ENCODE data around the gene GPRASP3. TPM values are rescaled to one million over a fixed set of nuclear protein-coding genes. Genes with fewer than 3 reads are reported as not detected.
"Not testable (repeated sequence)": the region's sequence is repeated elsewhere in the genome, so short reads cannot be mapped to it uniquely, and the experiment has no call there.

Gene GPRASP3
- total RNA-seq, 1 donor: 5.3 TPM

DNA sequence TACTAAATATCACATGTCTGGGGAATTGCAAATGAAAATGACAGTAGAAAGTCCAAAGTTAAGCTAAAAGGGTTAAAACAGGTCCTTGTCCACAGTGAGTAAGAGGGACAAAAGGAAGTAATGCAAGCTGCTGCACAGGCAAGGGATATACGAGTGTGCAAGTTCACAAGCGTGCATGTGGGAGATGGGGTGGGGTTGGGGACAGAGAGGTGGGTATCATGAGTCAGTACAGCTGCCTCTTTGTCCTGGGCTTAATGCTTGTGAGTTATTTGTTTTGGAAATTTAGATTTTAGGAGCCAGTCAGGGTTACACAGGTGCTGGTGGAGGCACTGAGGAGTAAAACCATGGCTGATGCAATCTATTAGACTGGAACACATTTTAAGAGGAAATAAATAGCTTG is 11.6 kb upstream of the GPRASP3 start:
- H3K4me3 ChIP-seq (ENCODE audit: low read depth, low read length): no peak overlapping the region
- TF ChIP-seq, protein P1, sequence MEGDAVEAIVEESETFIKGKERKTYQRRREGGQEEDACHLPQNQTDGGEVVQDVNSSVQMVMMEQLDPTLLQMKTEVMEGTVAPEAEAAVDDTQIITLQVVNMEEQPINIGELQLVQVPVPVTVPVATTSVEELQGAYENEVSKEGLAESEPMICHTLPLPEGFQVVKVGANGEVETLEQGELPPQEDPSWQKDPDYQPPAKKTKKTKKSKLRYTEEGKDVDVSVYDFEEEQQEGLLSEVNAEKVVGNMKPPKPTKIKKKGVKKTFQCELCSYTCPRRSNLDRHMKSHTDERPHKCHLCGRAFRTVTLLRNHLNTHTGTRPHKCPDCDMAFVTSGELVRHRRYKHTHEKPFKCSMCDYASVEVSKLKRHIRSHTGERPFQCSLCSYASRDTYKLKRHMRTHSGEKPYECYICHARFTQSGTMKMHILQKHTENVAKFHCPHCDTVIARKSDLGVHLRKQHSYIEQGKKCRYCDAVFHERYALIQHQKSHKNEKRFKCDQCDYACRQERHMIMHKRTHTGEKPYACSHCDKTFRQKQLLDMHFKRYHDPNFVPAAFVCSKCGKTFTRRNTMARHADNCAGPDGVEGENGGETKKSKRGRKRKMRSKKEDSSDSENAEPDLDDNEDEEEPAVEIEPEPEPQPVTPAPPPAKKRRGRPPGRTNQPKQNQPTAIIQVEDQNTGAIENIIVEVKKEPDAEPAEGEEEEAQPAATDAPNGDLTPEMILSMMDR (IDR thresholded peaks at IDR 0.05; ENCODE audit: insufficient read depth, low read length): no peak
- DNase-seq (ENCODE audit: low read depth): no peak

DNA sequence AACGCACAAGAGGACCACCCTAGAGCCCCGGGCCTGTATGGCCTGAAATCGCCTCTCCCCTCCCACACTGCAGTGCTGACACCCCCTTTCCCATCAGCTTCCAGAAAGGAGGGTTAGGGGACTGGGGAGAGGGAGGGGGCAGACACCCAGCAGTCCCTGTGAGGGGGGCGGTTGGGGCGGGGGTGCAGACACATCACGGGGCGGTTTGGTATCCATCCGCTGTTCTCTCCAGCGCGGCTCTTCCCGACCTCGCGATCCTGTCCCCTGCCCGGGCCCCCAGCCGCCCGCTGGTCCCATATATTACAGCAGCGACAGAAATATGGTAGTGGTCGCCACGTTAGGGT is 8.7 kb upstream of the GPRASP3 start:
- TF ChIP-seq, protein P1 (IDR thresholded peaks at IDR 0.05; ENCODE audit: insufficient read depth, low read length): no peak
- no peak for DNase-seq (ENCODE audit: low read depth)
- peak overlapping the region; percentile 71 for H3K4me3 ChIP-seq (ENCODE audit: low read depth, low read length)

DNA sequence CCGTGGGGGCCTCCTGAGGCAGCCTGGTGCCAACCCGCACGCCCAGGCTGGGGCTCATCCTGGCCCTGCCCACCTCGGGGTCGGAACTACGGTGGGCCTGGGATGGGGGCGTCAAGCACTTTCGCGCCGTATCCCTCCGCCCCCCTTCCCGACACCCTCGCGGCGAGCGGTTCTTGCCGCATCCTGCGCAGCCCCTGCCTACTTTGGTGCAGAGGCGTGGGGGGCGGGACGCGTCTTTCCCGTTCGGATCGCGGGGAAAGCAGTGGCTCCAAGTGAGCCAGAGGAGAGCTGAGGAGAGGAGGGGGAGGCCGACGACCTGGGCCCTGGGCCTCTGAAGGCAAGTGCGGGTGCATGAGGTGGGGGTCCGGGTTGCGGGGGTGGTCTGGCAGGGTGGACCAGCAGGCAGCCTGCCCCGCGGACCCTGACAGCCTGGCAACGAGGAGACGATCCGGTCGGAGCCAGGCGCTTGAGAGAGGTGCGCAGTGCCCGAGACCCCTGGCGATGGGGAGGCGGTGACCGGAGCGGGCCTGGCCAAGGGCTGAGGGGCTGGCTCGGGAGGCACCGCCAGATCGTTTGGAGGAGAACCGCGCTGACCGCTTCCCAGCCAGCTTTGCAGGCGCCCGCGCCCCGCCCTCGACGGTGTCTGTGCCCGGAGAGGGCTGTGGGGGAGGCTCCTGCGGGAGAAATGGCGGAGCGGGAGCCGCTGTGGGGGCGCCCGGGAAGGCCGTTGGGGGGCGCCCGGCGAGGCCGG is 8.2 kb upstream of the GPRASP3 start, which contains the start of gene GPRASP2:
GPRASP2 (plus strand) TSS at position 233 of the 751 bp plus-strand sequence. CDS start 2,422 bp downstream, outside the sequence.
- peak; percentile 17 for DNase-seq (ENCODE audit: low read depth)
- TF ChIP-seq, protein P1 (IDR thresholded peaks at IDR 0.05; ENCODE audit: insufficient read depth, low read length): no peak

DNA sequence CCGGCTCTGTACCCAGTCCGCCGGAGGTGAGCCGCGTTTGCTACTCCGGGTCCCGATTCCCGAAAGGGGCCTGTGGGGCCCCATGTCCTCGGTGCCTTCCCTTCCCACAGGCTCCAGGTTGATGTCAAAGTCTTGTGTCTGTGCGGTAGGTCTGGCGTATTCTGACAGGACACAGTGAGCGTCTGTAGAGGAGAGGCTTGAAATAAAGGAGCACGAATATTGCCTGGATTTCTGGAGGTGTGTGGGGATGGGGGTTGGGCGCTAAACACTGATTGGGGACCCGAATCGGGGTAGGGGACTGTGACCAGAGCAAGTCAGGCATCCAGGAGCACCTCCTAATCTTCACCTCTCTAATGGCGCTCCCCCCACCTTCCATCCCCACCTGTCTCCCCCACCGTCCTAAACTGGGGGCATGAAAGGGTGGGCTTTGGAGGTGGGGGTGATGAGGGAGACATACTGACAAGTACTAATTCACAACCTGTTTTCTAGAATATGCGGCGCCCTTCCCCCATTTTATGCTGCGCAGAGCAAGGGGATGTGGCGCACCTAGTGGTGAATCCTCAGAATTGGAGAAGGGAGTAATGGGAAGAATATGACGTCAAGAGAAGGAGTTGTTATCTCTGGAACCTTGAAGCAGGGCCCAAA is 7.4 kb upstream of the GPRASP3 start:
- H3K4me3 ChIP-seq (ENCODE audit: low read depth, low read length): peak overlapping the region; percentile 71
- DNase-seq (ENCODE audit: low read depth): peak; percentile 72
- TF ChIP-seq, protein P1 (IDR thresholded peaks at IDR 0.05; ENCODE audit: insufficient read depth, low read length): peak; percentile 61

More for the DNA sequence above, 8.2 kb upstream of the GPRASP3 start, which contains the start of gene GPRASP2:
- peak within 1 kb of the TSS; percentile 71 for H3K4me3 ChIP-seq (ENCODE audit: low read depth, low read length)

DNA sequence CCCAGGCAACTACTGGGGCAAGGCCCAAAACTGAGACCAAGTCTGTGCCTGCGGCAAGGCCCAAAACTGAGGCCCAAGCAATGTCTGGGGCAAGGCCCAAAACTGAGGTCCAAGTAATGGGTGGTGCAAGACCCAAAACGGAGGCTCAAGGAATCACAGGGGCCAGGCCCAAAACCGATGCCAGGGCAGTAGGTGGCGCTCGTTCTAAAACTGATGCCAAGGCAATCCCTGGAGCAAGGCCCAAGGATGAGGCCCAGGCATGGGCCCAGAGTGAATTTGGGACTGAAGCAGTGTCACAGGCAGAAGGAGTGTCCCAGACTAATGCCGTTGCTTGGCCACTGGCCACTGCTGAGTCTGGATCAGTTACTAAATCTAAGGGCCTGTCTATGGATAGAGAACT is 5.5 kb upstream of the GPRASP3 start:
- H3K4me3 ChIP-seq (ENCODE audit: low read depth, low read length): no peak overlapping the region
- TF ChIP-seq, protein P1 (IDR thresholded peaks at IDR 0.05; ENCODE audit: insufficient read depth, low read length): peak; percentile 8
- DNase-seq (ENCODE audit: low read depth): no peak

DNA sequence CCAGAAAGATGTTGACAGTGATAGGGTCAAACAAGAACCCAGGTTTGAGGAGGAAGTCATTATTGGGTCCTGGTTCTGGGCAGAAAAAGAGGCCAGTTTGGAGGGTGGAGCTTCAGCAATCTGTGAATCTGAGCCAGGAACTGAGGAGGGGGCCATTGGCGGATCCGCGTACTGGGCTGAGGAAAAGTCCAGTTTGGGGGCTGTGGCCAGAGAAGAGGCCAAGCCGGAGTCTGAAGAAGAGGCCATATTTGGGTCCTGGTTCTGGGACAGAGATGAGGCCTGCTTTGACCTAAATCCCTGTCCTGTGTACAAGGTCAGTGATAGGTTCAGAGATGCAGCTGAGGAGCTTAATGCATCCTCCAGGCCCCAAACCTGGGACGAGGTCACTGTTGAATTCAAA is 4.6 kb upstream of the GPRASP3 start:
- DNase-seq (ENCODE audit: low read depth): no peak
- TF ChIP-seq, protein P1 (IDR thresholded peaks at IDR 0.05; ENCODE audit: insufficient read depth, low read length): no peak
- no peak overlapping the region for H3K4me3 ChIP-seq (ENCODE audit: low read depth, low read length)

DNA sequence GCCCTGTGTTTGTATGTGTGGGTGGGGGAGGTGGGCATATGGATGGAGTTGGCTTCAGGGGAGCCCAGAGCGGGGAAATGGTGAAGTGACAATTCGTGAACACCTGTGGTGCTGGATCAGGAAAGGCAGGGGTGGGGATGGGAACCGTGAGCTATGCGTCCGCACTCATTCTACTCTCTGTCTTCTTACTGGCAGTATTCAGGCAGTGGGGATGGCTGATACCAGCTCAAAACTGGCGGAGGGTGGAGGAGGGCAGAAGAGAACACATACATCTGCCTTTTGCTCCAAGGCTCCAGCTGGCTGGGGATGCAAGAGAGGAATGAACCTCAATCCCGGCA is 595 bp downstream of the GPRASP3 start:
- H3K4me3 ChIP-seq (ENCODE audit: low read depth, low read length): peak overlapping the region; percentile 66
- not testable (repeated sequence) for DNase-seq (ENCODE audit: low read depth)

Data from fibroblast of the aortic adventitia (primary cell).